GM20431 (cell line): ENCODE measurements around the gene ATXN3L.

Experiments
- in situ Hi-C: fragments of 300-500 bp; cut with MseI, MboI; formaldehyde crosslinking; loops from one replicate; pipeline ENCODE4 v1.15.0; 2020; ENCODE audit warnings: low sequenced_read_pairs; ENCODE audit not compliant: unreplicated experiment

Gene ATXN3L

DNA sequence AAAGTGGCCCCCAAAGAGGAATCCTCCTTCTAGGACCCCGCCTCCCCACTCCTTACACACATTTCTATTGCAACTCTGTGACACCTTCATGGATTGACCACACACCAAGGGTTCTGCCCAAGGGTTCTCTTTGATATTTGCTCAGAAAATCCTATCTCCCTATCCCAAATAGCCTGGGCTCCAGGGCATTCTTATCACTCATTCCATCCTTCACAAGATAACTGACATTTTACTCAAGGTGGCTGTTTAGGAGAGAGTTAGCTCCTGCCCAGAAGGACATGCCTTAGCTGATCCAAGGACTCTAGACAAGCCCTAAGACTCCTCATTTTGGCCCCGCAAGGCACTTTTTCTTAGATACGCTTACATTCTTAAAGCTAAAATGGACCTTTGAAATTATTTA is 47.4 kb downstream of the ATXN3L start:
- in situ Hi-C loops = loop anchor here (25.0 kb wide), 1 partner anchor 215 kb away; no protein-coding TSS in a partner anchor

DNA sequence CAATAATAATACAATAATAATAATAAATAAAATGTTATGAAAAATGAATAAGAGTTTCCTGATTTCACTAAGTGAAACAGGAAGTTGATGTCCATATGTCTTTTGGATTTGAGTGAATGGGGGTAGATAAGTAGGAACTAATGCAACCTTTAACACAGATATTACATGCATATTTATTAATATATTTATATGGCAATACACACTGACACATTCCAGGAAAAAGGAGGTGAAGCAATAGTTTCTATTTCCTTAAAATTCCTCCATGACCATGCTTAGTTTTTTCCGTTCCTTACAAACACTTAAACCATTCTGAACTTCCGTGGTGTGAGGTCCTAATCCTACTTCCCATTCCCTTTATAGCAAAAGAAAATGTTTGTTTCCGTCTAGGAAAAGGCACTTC is 48.3 kb downstream of the ATXN3L start:
- in situ Hi-C loops = loop anchor here (25.0 kb wide), 1 partner anchor 216 kb away; no protein-coding TSS in a partner anchor

DNA sequence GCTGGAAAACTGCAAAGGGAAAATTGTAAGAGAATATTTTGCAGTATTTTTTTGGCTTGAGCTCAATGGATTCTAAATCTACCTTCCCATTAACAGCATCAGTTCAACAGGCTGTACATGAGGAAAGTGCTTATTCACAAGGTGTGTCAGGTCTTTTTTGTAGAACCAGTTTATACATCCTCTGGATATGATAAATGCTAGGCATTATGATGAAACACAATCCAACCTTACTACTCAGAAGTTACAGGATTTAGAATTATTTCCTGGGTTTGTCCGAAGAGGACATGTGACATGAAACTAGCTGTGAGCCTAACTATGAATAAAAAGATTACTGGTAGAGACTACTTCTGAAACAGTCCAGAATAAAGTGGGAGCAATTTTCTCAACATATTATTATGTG is 49.5 kb downstream of the ATXN3L start:
- in situ Hi-C loops = loop anchor here (25.0 kb wide), 1 partner anchor 217 kb away; no protein-coding TSS in a partner anchor

DNA sequence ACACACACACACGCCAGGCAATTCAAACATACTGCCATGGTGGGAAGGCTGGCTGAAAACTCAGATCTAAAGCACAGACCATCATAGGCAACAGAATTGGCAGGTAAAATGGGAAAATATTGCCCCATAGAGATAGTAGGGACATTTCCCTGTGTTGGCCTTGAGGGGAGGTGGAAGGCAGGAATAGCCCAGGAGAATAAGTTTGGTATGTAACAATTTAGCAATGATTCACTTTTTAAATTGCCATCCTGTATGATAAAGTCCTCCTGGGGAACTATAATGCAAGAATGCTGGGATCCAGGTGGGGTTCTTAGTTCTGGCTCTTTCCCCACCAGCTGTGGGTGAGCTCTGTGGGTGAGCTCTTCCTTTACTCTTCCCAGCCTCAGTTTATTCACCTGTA is 51.0 kb downstream of the ATXN3L start:
- in situ Hi-C loops = loop anchor here (25.0 kb wide), 1 partner anchor 218 kb away; no protein-coding TSS in a partner anchor
